HG02642 (cell line): ENCODE data around the gene DTX1.
"Not testable (repeated sequence)": the region's sequence is repeated elsewhere in the genome, so short reads cannot be mapped to it uniquely, and the experiment has no call there.

Experiments used
- ATAC-seq: cut with Tn5 transposase; IDR thresholded peaks from one replicate; pipeline ENCODE4 v1.9.1; 2021; ENCODE audit warnings: mild to moderate bottlenecking; ENCODE audit not compliant: unreplicated experiment, poor library complexity

The DTX1 gene

GRCh38 chr12:113111247-113111646 lies 54.7 kb downstream of the DTX1 start:
- no peak for ATAC-seq

GRCh38 chr12:113112043-113112899 lies 55.7 kb downstream of the DTX1 start:
- ATAC-seq: no peak

GRCh38 chr12:113113397-113113796 lies 56.9 kb downstream of the DTX1 start:
- no peak for ATAC-seq

- ATAC-seq: no peak
These were observed 58.1 kb downstream of the DTX1 start for GRCh38 chr12:113114447-113115178.

GRCh38 chr12:113115455-113116126 lies 59.1 kb downstream of the DTX1 start:
- no peak for ATAC-seq

- no peak for ATAC-seq
These were observed 60.3 kb downstream of the DTX1 start for GRCh38 chr12:113116875-113117274.

GRCh38 chr12:113117684-113118083 lies 61.2 kb downstream of the DTX1 start:
- ATAC-seq: not testable (repeated sequence)

GRCh38 chr12:113118142-113118541 lies 61.6 kb downstream of the DTX1 start:
- no peak for ATAC-seq

- ATAC-seq: no peak
These were observed 63.6 kb downstream of the DTX1 start for GRCh38 chr12:113119980-113120669.

- ATAC-seq: no peak
These were observed 64.3 kb downstream of the DTX1 start for GRCh38 chr12:113120670-113121370.

- no peak for ATAC-seq
These were observed 71.3 kb downstream of the DTX1 start for GRCh38 chr12:113127791-113128199.

- no peak for ATAC-seq
These were observed 72.5 kb downstream of the DTX1 start for GRCh38 chr12:113128802-113129663.

- ATAC-seq: no peak
These were observed 73.3 kb downstream of the DTX1 start for GRCh38 chr12:113129664-113130456.

GRCh38 chr12:113130457-113131135 lies 74.1 kb downstream of the DTX1 start:
- ATAC-seq: no peak

- no peak for ATAC-seq
These were observed 75.0 kb downstream of the DTX1 start for GRCh38 chr12:113131556-113131955.

- no peak for ATAC-seq
These were observed 76.5 kb downstream of the DTX1 start for GRCh38 chr12:113133036-113133435.

- ATAC-seq: no peak
These were observed 77.1 kb downstream of the DTX1 start for GRCh38 chr12:113133666-113134065.

GRCh38 chr12:113134071-113134470 lies 77.5 kb downstream of the DTX1 start:
- no peak for ATAC-seq
